ENCODE data around the gene PSMB7.

DNA sequence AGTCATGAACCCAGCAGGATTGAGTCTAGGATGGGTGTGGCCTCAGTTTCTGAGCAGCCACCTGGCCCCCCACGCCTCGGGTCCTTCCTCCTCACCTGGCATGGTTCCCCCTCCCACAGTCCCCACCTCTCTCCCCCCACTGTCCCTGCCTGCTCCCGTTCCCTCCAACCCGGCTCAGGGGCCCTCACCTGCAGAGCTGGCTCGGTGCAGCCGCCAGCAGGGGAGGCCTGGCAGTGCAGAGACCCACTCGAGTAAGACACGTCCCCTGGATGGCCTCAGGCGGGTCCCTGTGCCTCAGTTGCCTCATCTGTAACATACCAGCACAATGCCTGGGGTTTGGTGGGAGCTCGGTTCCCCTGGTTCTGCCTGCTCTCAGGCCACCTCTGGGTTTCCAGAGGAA is 91.3 kb downstream of the PSMB7 start:
- TF ChIP-seq POLR2A (IDR thresholded peaks at IDR 0.05): no peak
- TF ChIP-seq, protein P1, sequence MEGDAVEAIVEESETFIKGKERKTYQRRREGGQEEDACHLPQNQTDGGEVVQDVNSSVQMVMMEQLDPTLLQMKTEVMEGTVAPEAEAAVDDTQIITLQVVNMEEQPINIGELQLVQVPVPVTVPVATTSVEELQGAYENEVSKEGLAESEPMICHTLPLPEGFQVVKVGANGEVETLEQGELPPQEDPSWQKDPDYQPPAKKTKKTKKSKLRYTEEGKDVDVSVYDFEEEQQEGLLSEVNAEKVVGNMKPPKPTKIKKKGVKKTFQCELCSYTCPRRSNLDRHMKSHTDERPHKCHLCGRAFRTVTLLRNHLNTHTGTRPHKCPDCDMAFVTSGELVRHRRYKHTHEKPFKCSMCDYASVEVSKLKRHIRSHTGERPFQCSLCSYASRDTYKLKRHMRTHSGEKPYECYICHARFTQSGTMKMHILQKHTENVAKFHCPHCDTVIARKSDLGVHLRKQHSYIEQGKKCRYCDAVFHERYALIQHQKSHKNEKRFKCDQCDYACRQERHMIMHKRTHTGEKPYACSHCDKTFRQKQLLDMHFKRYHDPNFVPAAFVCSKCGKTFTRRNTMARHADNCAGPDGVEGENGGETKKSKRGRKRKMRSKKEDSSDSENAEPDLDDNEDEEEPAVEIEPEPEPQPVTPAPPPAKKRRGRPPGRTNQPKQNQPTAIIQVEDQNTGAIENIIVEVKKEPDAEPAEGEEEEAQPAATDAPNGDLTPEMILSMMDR (IDR thresholded peaks at IDR 0.05): no peak

Data from heart left ventricle (tissue), 13 donors.